K562 (cell line): ENCODE measurements around the gene SERTAD4.

ENCODE experiments used
- HNRNPUL1 ChIP-seq: fragments of 200-400 bp; formaldehyde crosslinking; IDR thresholded peaks from 2 replicates; pipeline ENCODE4 v1.6.1; 2017; ENCODE audit warnings: low read length
- MAFK ChIP-seq: IDR thresholded peaks from 2 replicates; pipeline ENCODE4 v1.6.1; 2011; ENCODE audit warnings: low read length, improper control_type of control experiment
- NFIC ChIP-seq: fragments of 450-650 bp; IDR thresholded peaks from 2 replicates; pipeline ENCODE4 v1.6.1; 2017; ENCODE audit warnings: mild to moderate bottlenecking, inconsistent platforms
- PHB ChIP-seq: fragments of 250-450 bp; sonication (Bioruptor Pico); IDR thresholded peaks from 2 replicates; pipeline ENCODE4 v1.5.0; 2021
- POLR2A ChIP-seq: fragments of 450-650 bp; conservative IDR thresholded peaks from 2 replicates; pipeline ENCODE4 v1.6.1; 2016
- SAP30 ChIP-seq: fragments of 200-600 bp; sonication (generic); IDR thresholded peaks from 2 replicates; pipeline ENCODE4 v1.6.1; 2012; ENCODE audit warnings: borderline replicate concordance, low read depth, mild to moderate bottlenecking, moderate library complexity, low read length, control low read depth, inconsistent platforms; ENCODE audit not compliant: insufficient read depth, poor library complexity, severe bottlenecking
- XRCC5 ChIP-seq: fragments of 200-400 bp; formaldehyde crosslinking; IDR thresholded peaks from 2 replicates; pipeline ENCODE4 v1.6.1; 2017; ENCODE audit warnings: low read depth, mild to moderate bottlenecking, low read length

DNA sequence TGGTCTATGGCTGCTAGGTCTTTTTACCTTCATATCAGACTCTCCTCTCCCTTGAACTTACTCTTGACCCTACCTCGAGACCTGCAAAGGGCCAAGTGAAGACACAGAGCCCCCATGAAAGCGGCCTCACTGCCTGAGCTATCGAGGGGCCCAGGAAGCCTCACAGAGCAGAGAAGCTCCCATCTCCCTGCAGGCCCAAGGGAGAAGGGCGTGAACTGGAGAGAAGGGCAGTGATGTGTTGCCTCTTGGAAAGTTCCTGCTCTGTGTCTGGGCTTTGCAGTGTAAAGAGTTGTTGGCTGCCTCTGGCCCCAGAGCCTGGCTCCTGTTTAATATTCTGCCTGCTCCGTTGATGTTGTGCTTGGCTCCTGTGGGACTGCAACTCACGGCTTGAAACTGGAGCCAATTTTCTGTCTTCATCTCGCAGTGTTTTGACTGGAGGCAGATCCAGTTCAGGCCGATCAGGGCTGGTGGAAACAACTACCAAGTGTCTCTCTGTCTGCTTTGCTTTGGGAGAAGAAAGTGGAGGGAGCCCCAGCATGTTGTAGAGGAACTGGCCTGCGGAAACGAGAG lies 4.3 kb downstream of the SERTAD4 start:
- TF ChIP-seq HNRNPUL1 (no peak), POLR2A (no peak), PHB (no peak), SAP30 (no peak), XRCC5 (no peak), NFIC (no peak), MAFK (no peak)
